Activated CD8-positive, alpha-beta memory T cell treated with anti-CD3 and anti-CD28 coated beads, Interleukin-2, amount 50 U/mL, for 4 hours (primary cell): ENCODE measurements around the gene ADAR.
"Not testable (repeated sequence)": the region's sequence is repeated elsewhere in the genome, so short reads cannot be mapped to it uniquely, and the experiment has no call there.

ENCODE experiments used
- DNase-seq: peaks from one replicate; pipeline ENCODE4 v3.0.0-alpha.2; 2020

Gene ADAR

GRCh38 chr1:154607609-154608396 lies at the start of gene ADAR:
Gene ADAR (minus strand): TSS chr1:154608186. CDS start chr1:154608006, 180 bp downstream.
- peak; percentile 85 for DNase-seq

GRCh38 chr1:154657556-154657955 lies 49.6 kb upstream of the ADAR start:
- no peak for DNase-seq

- DNase-seq: no peak
These were observed 44.9 kb upstream of the ADAR start for GRCh38 chr1:154652893-154653292.

GRCh38 chr1:154644724-154645123 lies 36.7 kb upstream of the ADAR start:
- DNase-seq: not testable (repeated sequence)

GRCh38 chr1:154641534-154641933 lies 33.5 kb upstream of the ADAR start:
- no peak for DNase-seq

GRCh38 chr1:154639876-154640275 lies 31.9 kb upstream of the ADAR start:
- DNase-seq: no peak

GRCh38 chr1:154635171-154635570 lies 27.2 kb upstream of the ADAR start:
- no peak for DNase-seq

GRCh38 chr1:154629675-154630073 lies 21.7 kb upstream of the ADAR start:
- DNase-seq: no peak

- DNase-seq: no peak
These were observed 21.2 kb upstream of the ADAR start for GRCh38 chr1:154629061-154629674.

GRCh38 chr1:154628121-154628405 lies 20.1 kb upstream of the ADAR start:
- DNase-seq: no peak

GRCh38 chr1:154627257-154628120 lies 19.5 kb upstream of the ADAR start:
- DNase-seq: peak; percentile 95

- DNase-seq: no peak
These were observed 18.7 kb upstream of the ADAR start for GRCh38 chr1:154626456-154627256.

GRCh38 chr1:154624746-154625643 lies 17.0 kb upstream of the ADAR start:
- no peak for DNase-seq

GRCh38 chr1:154623358-154623757 lies 15.4 kb upstream of the ADAR start:
- no peak for DNase-seq

- no peak for DNase-seq
These were observed 14.6 kb upstream of the ADAR start for GRCh38 chr1:154622503-154623039.

GRCh38 chr1:154621875-154622274 lies 13.9 kb upstream of the ADAR start:
- DNase-seq: no peak

GRCh38 chr1:154620751-154621150 lies 12.8 kb upstream of the ADAR start:
- DNase-seq: no peak

- DNase-seq: no peak
These were observed 11.4 kb upstream of the ADAR start for GRCh38 chr1:154619181-154619948.

GRCh38 chr1:154616659-154617345 lies 8.8 kb upstream of the ADAR start:
- DNase-seq: no peak

GRCh38 chr1:154615411-154615810 lies 7.4 kb upstream of the ADAR start:
- no peak for DNase-seq
